ENCODE results near the gene EPHA7.

DNA sequence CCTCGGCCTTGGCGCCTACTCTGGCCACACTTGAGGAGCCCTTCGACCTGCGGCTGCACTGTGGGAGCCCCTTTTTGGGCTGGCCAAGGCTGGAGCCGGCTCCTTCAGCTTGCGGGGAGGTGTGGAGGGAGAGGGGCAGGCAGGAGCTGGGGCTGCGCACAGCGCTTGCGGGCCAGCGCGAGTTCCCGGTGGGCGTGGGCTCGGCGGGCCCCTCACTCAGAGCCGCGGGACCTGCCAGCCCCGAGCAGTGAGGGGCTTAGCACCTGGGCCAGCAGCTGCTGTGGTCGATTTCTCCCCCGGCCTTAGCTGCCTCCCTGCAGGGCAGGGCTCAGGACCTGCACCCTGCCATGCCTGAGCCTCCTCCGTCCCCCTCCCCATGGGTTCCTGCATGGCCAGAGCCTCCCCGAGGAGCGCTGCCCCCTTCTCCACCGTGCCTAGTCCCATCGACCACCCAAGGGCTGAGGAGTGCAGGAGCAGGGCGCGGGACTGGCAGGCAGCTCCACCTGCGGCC is 136.8 kb downstream of the EPHA7 start:
- TF ChIP-seq, protein P1, sequence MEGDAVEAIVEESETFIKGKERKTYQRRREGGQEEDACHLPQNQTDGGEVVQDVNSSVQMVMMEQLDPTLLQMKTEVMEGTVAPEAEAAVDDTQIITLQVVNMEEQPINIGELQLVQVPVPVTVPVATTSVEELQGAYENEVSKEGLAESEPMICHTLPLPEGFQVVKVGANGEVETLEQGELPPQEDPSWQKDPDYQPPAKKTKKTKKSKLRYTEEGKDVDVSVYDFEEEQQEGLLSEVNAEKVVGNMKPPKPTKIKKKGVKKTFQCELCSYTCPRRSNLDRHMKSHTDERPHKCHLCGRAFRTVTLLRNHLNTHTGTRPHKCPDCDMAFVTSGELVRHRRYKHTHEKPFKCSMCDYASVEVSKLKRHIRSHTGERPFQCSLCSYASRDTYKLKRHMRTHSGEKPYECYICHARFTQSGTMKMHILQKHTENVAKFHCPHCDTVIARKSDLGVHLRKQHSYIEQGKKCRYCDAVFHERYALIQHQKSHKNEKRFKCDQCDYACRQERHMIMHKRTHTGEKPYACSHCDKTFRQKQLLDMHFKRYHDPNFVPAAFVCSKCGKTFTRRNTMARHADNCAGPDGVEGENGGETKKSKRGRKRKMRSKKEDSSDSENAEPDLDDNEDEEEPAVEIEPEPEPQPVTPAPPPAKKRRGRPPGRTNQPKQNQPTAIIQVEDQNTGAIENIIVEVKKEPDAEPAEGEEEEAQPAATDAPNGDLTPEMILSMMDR (IDR thresholded peaks at IDR 0.05) = no peak
- TF ChIP-seq POLR2A (IDR thresholded peaks at IDR 0.05) (no peak), EP300 (IDR thresholded peaks at IDR 0.05) (no peak)
